Keratinocyte (primary cell): ENCODE data around the gene RBM4B. TPM values are rescaled to one million over a fixed set of nuclear protein-coding genes. Genes with fewer than 3 reads are reported as not detected.

Source experiments
- DNase-seq: peaks from one replicate; pipeline ENCODE4 v3.0.0-alpha.2; 2011; ENCODE audit warnings: low read depth, missing footprints, low spot score
- FAIRE-seq: peaks from 2 replicates; lab custom pipeline; 2011; peaks lifted over from hg19 to GRCh38; lab: Jason Lieb, UNC
- H2AFZ ChIP-seq: 2 replicates; pipeline ENCODE4 v1.6.0; 2012; ENCODE audit warnings: low read length, control low read depth, inconsistent platforms; ENCODE audit not compliant: control insufficient read depth
- H3K27ac ChIP-seq: 2 replicates; pipeline ENCODE4 v1.5.1; 2011; ENCODE audit warnings: low read length; ENCODE audit not compliant: control insufficient read depth, insufficient read depth
- H3K27me3 ChIP-seq: 3 replicates; pipeline ENCODE4 v1.6.0; 2011; ENCODE audit warnings: low read length; ENCODE audit not compliant: control insufficient read depth, insufficient read depth; ENCODE audit errors: extremely low read depth
- H3K36me3 ChIP-seq, 2 experiments: 2 replicates in 1 of 2; 3 replicates in 1 of 2; pipeline ENCODE4 v1.5.1; 2011; ENCODE audit warnings: low read length in 2 of 2, mild to moderate bottlenecking in 1 of 2; ENCODE audit not compliant: control insufficient read depth in 2 of 2, insufficient read depth in 2 of 2; ENCODE audit errors: extremely low read depth in 1 of 2
- H3K4me1 ChIP-seq: 3 replicates; pipeline ENCODE4 v1.5.1; 2011; ENCODE audit warnings: low read length; ENCODE audit not compliant: control insufficient read depth, insufficient read depth; ENCODE audit errors: extremely low read depth
- H3K4me2 ChIP-seq: 3 replicates; pipeline ENCODE4 v1.6.0; 2011; ENCODE audit warnings: low read depth, low read length; ENCODE audit not compliant: control insufficient read depth, insufficient read depth; ENCODE audit errors: extremely low read depth
- H3K4me3 ChIP-seq, 3 experiments: fragments of 200-600 bp in 1 of 3; sonication (generic) in 1 of 3; 2 replicates in 2 of 3; 3 replicates in 1 of 3; pipeline ENCODE4 v1.5.1; 2011 to 2016; ENCODE audit warnings: low read length in 3 of 3, mild to moderate bottlenecking in 3 of 3, control low read depth in 2 of 3, inconsistent platforms in 1 of 3, low read depth in 1 of 3, mixed read lengths in 1 of 3, mixed run types in 1 of 3, moderate library complexity in 1 of 3; ENCODE audit not compliant: control insufficient read depth in 2 of 3, insufficient read depth in 2 of 3; ENCODE audit errors: extremely low read depth in 1 of 3
- H3K79me2 ChIP-seq: 2 replicates; pipeline ENCODE4 v1.6.0; 2012; ENCODE audit warnings: low read length; ENCODE audit not compliant: control insufficient read depth, insufficient read depth
- H3K9ac ChIP-seq: 3 replicates; pipeline ENCODE4 v1.6.0; 2011; ENCODE audit warnings: low read length; ENCODE audit not compliant: control insufficient read depth, insufficient read depth; ENCODE audit errors: extremely low read depth
- H3K9me1 ChIP-seq: 3 replicates; pipeline ENCODE4 v1.6.0; 2011; ENCODE audit warnings: low read length; ENCODE audit not compliant: control insufficient read depth, insufficient read depth; ENCODE audit errors: extremely low read depth
- H3K9me3 ChIP-seq: 2 replicates; pipeline ENCODE4 v1.5.1; 2012; ENCODE audit warnings: low read depth, low read length; ENCODE audit not compliant: control insufficient read depth
- H4K20me1 ChIP-seq: 3 replicates; pipeline ENCODE4 v1.6.0; 2011; ENCODE audit warnings: low read length; ENCODE audit not compliant: control insufficient read depth, insufficient read depth; ENCODE audit errors: extremely low read depth
- EZH2 ChIP-seq: IDR thresholded peaks from one replicate; pipeline ENCODE4 v1.6.1; 2012; ENCODE audit warnings: inconsistent platforms, mild to moderate bottlenecking, low read length, moderate library complexity
- dilution Hi-C: fragments of 300-500 bp; cut with MboI; formaldehyde crosslinking; loops from one replicate; pipeline ENCODE4 v1.7.0; 2020; ENCODE audit warnings: low sequenced_read_pairs; ENCODE audit not compliant: extremely low pct_ligation_motif_present
- polyA minus RNA-seq, 3 experiments: library from RNA; depleted of rRNA, polyadenylated mRNA; stranded (reverse); fragments of >200 nt; gene quantifications; 1 replicate in 1 of 3; 2 replicates in 1 of 3; 3 replicates in 1 of 3; pipeline ENCODE4 v1.2.3, GENCODE V29; 2011
- polyA plus RNA-seq, 5 experiments: library from polyadenylated mRNA; depleted of rRNA in 3 of 5; stranded (reverse) in 3 of 5; stranded (forward) in 1 of 5; unstranded in 1 of 5; fragments of >200 nt; gene quantifications; 1 replicate in 1 of 5; 2 replicates in 3 of 5; 3 replicates in 1 of 5; pipeline versions ENCODE4 v1.2.1 to v1.2.3, GENCODE V29; 2011 to 2012; ENCODE audit warnings: missing spikeins in 2 of 5, low read depth in 1 of 5, low replicate concordance in 1 of 5
- TF ChIP-seq, protein P1 (sequence below), 3 experiments: IDR thresholded peaks in 1 of 3; conservative IDR thresholded peaks in 1 of 3; optimal IDR thresholded peaks in 1 of 3; 2 replicates in 2 of 3; 3 replicates in 1 of 3; pipeline versions ENCODE3 to v1.5.1; 2011; ENCODE audit warnings: low read length in 3 of 3, mild to moderate bottlenecking in 3 of 3, moderate library complexity in 2 of 3, control low read depth in 1 of 3, inconsistent platforms in 1 of 3; ENCODE audit not compliant: insufficient read depth in 2 of 3; ENCODE audit errors: extremely low read depth in 1 of 3

Gene RBM4B
- 17.2 to 20.9 TPM (median 17.9 TPM) in 3 replicates for polyA plus RNA-seq
- polyA plus RNA-seq (2011; ENCODE audit: low read depth): 7.3 TPM
- 8.5 and 12.3 TPM in 2 replicates for polyA plus RNA-seq (2011; cell fraction: cytosol; rRNA removed)
- 20.6 and 21.2 TPM in 2 replicates for polyA plus RNA-seq (2011; cell fraction: nucleus; rRNA removed)
- 8.5 and 12.4 TPM in 2 replicates for polyA plus RNA-seq (2012; ENCODE audit: low replicate concordance)
- polyA minus RNA-seq: 8.4 to 18.3 TPM (median 14.8 TPM) in 3 replicates
- 5.6 TPM for polyA minus RNA-seq (2011; cell fraction: cytosol; rRNA and poly(A)+ RNA removed)
- 5.5 and 8.3 TPM in 2 replicates for polyA minus RNA-seq (2011; cell fraction: nucleus; rRNA and poly(A)+ RNA removed)

GRCh38 chr11:66677599-66678375 is at the start of gene RBM4B:
RBM4B (minus strand) TSS chr11:66677887; CDS start chr11:66677079, 808 bp downstream.
- Histone ChIP-seq H3K27me3 (no peaks in the 10 kb centered on the region), H3K36me3 (no peaks in the 10 kb centered on the region), H4K20me1 (no peaks in the 10 kb centered on the region), H3K79me2 (peaks cover 27% of the 10 kb centered on the region), H3K27ac (peak within 1 kb of the TSS; percentile 94), H3K9me1 (no peaks in the 10 kb centered on the region), H3K9ac (peak within 1 kb of the TSS; percentile 91), H3K9me3 (no peaks in the 10 kb centered on the region), H3K4me2 (peak within 1 kb of the TSS; percentile 100), H3K4me1 (peaks cover 24% of the 10 kb centered on the region), H2AFZ (peak within 1 kb of the TSS; percentile 83), H3K4me3 (peak within 1 kb of the TSS; percentile 67 to 79 (median 75))
- dilution Hi-C loops: loop anchor here (25.0 kb wide), 1 partner anchor 110 kb away; no protein-coding TSS in a partner anchor
- FAIRE-seq (no peak), DNase-seq (peak; percentile 72)
- TF ChIP-seq, protein P1, sequence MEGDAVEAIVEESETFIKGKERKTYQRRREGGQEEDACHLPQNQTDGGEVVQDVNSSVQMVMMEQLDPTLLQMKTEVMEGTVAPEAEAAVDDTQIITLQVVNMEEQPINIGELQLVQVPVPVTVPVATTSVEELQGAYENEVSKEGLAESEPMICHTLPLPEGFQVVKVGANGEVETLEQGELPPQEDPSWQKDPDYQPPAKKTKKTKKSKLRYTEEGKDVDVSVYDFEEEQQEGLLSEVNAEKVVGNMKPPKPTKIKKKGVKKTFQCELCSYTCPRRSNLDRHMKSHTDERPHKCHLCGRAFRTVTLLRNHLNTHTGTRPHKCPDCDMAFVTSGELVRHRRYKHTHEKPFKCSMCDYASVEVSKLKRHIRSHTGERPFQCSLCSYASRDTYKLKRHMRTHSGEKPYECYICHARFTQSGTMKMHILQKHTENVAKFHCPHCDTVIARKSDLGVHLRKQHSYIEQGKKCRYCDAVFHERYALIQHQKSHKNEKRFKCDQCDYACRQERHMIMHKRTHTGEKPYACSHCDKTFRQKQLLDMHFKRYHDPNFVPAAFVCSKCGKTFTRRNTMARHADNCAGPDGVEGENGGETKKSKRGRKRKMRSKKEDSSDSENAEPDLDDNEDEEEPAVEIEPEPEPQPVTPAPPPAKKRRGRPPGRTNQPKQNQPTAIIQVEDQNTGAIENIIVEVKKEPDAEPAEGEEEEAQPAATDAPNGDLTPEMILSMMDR (optimal IDR thresholded peaks at IDR 0.05 in 1 of 3, IDR thresholded peaks at IDR 0.05 in 1 of 3, conservative IDR thresholded peaks at IDR 0.05 in 1 of 3; ENCODE audit: extremely low read depth in 1 of 3, insufficient read depth in 2 of 3, low read length in 3 of 3): no peak
- TF ChIP-seq EZH2: no peak

DNA sequence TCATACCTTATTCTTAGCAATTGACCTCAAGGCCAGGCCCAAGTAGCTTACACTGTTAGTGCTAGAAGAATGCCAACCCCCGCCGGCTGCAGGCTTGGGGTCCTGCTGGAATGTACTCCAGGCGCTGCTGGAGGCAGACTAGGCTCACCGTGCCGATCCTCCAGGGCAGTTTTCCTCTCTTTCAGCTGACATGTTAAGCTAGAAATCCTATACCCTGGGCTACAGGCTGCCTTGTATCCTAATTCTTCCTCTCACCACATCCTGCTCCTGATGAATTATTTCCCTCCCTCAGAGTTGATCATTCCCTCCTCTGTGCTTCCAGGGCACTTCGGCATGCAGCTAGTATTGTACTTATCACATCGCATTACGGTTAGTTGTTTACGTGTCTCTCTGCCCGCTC is 48.0 kb upstream of the RBM4B start:
- no peak overlapping the region for H3K27ac ChIP-seq
- dilution Hi-C loops: no loop called here
- no peak overlapping the region for H3K9ac ChIP-seq
- peaks cover 4% of the 10 kb centered on the region for H3K27me3 ChIP-seq
- no peak overlapping the region for H3K4me3 ChIP-seq
- no peak for FAIRE-seq
- peaks cover under 1 to 5% of the 10 kb centered on the region in 2 experiments for H3K36me3 ChIP-seq
- no peak overlapping the region for H3K4me2 ChIP-seq
- peaks cover 7% of the 10 kb centered on the region for H3K4me1 ChIP-seq
- H2AFZ ChIP-seq: no peak overlapping the region
- no peaks in the 10 kb centered on the region for H3K79me2 ChIP-seq
- H4K20me1 ChIP-seq: no peaks in the 10 kb centered on the region
- TF ChIP-seq EZH2: no peak
- TF ChIP-seq, protein P1 (optimal IDR thresholded peaks at IDR 0.05 in 1 of 3, IDR thresholded peaks at IDR 0.05 in 1 of 3, conservative IDR thresholded peaks at IDR 0.05 in 1 of 3; ENCODE audit: extremely low read depth in 1 of 3, insufficient read depth in 2 of 3, low read length in 3 of 3): no peak
- no peaks in the 10 kb centered on the region for H3K9me1 ChIP-seq
- no peak for DNase-seq
- H3K9me3 ChIP-seq: no peaks in the 10 kb centered on the region
